Inflammatory macrophage treated with lipopolysaccharide for 4 hours (primary cell): ENCODE data around the gene PTPN7.
"Not testable (repeated sequence)": the region's sequence is repeated elsewhere in the genome, so short reads cannot be mapped to it uniquely, and the experiment has no call there.

ENCODE experiments used
- DNase-seq: peaks from one replicate; pipeline ENCODE4 v3.0.0-alpha.2; 2020

PTPN7 gene

GRCh38 chr1:202160377-202160940 lies at the start of gene PTPN7:
PTPN7 (minus strand) TSS chr1:202160602; CDS start chr1:202159402, 1,200 bp downstream.
- DNase-seq = peak; percentile 80

GRCh38 chr1:202208351-202208857 lies 48.0 kb upstream of the PTPN7 start:
- DNase-seq = no peak

- no peak for DNase-seq
Observed at GRCh38 chr1:202207292-202207691, 46.9 kb upstream of the PTPN7 start.

- no peak for DNase-seq
Observed at GRCh38 chr1:202205523-202206190, 45.3 kb upstream of the PTPN7 start.

- no peak for DNase-seq
Observed at GRCh38 chr1:202204065-202204464, 43.7 kb upstream of the PTPN7 start.

- DNase-seq = no peak
Observed at GRCh38 chr1:202203238-202204039, 43.0 kb upstream of the PTPN7 start.

GRCh38 chr1:202202500-202203168 lies 42.2 kb upstream of the PTPN7 start:
- no peak for DNase-seq

- no peak for DNase-seq
Observed at GRCh38 chr1:202201971-202202370, 41.6 kb upstream of the PTPN7 start.

- DNase-seq = no peak
Observed at GRCh38 chr1:202201266-202201665, 40.9 kb upstream of the PTPN7 start.

GRCh38 chr1:202200669-202201068 lies 40.3 kb upstream of the PTPN7 start:
- no peak for DNase-seq

- DNase-seq = no peak
Observed at GRCh38 chr1:202200112-202200548, 39.7 kb upstream of the PTPN7 start.

- no peak for DNase-seq
Observed at GRCh38 chr1:202199040-202199889, 38.9 kb upstream of the PTPN7 start.

GRCh38 chr1:202198366-202198724 lies 37.9 kb upstream of the PTPN7 start:
- DNase-seq = no peak

- DNase-seq = no peak
Observed at GRCh38 chr1:202197653-202198365, 37.4 kb upstream of the PTPN7 start.

- DNase-seq = no peak
Observed at GRCh38 chr1:202194328-202194648, 33.9 kb upstream of the PTPN7 start.

GRCh38 chr1:202193614-202194327 lies 33.4 kb upstream of the PTPN7 start, which contains the start of gene LGR6:
LGR6 (plus strand) TSS chr1:202193799; CDS start chr1:202193990, 191 bp downstream.
- DNase-seq = no peak

GRCh38 chr1:202192770-202193613 lies 32.6 kb upstream of the PTPN7 start:
- DNase-seq = peak; percentile 47

GRCh38 chr1:202191391-202191790 lies 31.0 kb upstream of the PTPN7 start:
- not testable (repeated sequence) for DNase-seq

- DNase-seq = no peak
Observed at GRCh38 chr1:202189918-202190715, 29.7 kb upstream of the PTPN7 start.
